MM.1S (cell line): Measurements from ENCODE around the gene NFKB2.

Experiments
- EZH2phosphoT487 ChIP-seq: fragments of 300-600 bp; sonication (generic); IDR thresholded peaks from 2 replicates; pipeline ENCODE4 v1.6.1; 2018; ENCODE audit warnings: antibody characterized with exemption, low read length
- TF ChIP-seq, protein P1 (sequence below): fragments of 300-600 bp; sonication (generic); IDR thresholded peaks from 2 replicates; pipeline ENCODE4 v1.5.1; 2016; ENCODE audit warnings: antibody characterized with exemption, low read length, mixed read lengths

DNA sequence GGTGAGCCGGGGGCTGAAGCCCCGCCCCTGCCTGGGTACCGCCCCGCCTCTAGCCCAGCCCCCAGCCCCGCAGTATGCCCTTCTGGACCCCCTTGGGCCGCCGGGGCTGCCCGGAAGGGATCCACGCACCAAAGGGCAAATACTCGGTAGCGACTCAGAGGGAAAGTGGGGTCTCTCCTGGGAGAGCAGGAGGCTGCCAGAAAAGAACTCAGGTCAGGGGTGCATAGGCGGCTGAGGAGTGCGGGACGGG is 25.9 kb downstream of the NFKB2 start:
- TF ChIP-seq EZH2phosphoT487 = no peak
- TF ChIP-seq, protein P1, sequence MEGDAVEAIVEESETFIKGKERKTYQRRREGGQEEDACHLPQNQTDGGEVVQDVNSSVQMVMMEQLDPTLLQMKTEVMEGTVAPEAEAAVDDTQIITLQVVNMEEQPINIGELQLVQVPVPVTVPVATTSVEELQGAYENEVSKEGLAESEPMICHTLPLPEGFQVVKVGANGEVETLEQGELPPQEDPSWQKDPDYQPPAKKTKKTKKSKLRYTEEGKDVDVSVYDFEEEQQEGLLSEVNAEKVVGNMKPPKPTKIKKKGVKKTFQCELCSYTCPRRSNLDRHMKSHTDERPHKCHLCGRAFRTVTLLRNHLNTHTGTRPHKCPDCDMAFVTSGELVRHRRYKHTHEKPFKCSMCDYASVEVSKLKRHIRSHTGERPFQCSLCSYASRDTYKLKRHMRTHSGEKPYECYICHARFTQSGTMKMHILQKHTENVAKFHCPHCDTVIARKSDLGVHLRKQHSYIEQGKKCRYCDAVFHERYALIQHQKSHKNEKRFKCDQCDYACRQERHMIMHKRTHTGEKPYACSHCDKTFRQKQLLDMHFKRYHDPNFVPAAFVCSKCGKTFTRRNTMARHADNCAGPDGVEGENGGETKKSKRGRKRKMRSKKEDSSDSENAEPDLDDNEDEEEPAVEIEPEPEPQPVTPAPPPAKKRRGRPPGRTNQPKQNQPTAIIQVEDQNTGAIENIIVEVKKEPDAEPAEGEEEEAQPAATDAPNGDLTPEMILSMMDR = no peak
